KMS-11 (cell line): ENCODE results near the gene DPM3.

Experiments
- H2AFZ ChIP-seq: fragments of 200-600 bp; sonication (generic); 2 replicates; pipeline ENCODE4 v1.6.1; 2016; ENCODE audit warnings: antibody characterized with exemption, mixed run types, low read depth
- H3K27ac ChIP-seq: fragments of 200-600 bp; sonication (generic); 2 replicates; pipeline ENCODE4 v1.6.1; 2016; ENCODE audit warnings: mild to moderate bottlenecking, mixed run types
- H3K27me3 ChIP-seq: fragments of 200-600 bp; sonication (generic); 2 replicates; pipeline ENCODE4 v1.6.1; 2017; ENCODE audit warnings: mild to moderate bottlenecking, low read depth, mixed run types, moderate library complexity; ENCODE audit not compliant: insufficient read depth
- H3K36me3 ChIP-seq: fragments of 200-600 bp; sonication (generic); 2 replicates; pipeline ENCODE4 v1.6.1; 2017; ENCODE audit warnings: mild to moderate bottlenecking, mixed run types; ENCODE audit not compliant: insufficient read depth
- H3K4me1 ChIP-seq: fragments of 200-600 bp; sonication (generic); 2 replicates; pipeline ENCODE4 v1.6.1; 2016; ENCODE audit warnings: mild to moderate bottlenecking, low read depth, mixed run types; ENCODE audit not compliant: poor library complexity, severe bottlenecking
- H3K4me2 ChIP-seq: fragments of 200-600 bp; sonication (generic); 2 replicates; pipeline ENCODE4 v1.7.0; 2016; ENCODE audit warnings: mild to moderate bottlenecking, mixed run types
- H3K4me3 ChIP-seq: fragments of 200-600 bp; sonication (generic); IDR thresholded peaks from 2 replicates; pipeline ENCODE4 v1.6.1; 2017; ENCODE audit warnings: low read depth, low read length, mixed read lengths; ENCODE audit not compliant: insufficient read depth
- H3K79me2 ChIP-seq: fragments of 200-600 bp; sonication (generic); 2 replicates; pipeline ENCODE4 v1.6.1; 2016; ENCODE audit warnings: low read depth, mixed run types; ENCODE audit not compliant: insufficient read depth
- H3K9ac ChIP-seq: fragments of 200-600 bp; sonication (generic); 2 replicates; pipeline ENCODE4 v1.6.1; 2016; ENCODE audit warnings: mild to moderate bottlenecking, mixed run types
- H4K20me1 ChIP-seq: fragments of 200-600 bp; sonication (generic); 2 replicates; pipeline ENCODE4 v1.6.1; 2016; ENCODE audit warnings: mild to moderate bottlenecking, mixed run types; ENCODE audit not compliant: insufficient read depth
- TF ChIP-seq, protein P1 (sequence below): fragments of 200-600 bp; sonication (generic); conservative IDR thresholded peaks from 2 replicates; pipeline ENCODE4 v1.6.1; 2017; ENCODE audit warnings: low read depth, mild to moderate bottlenecking, antibody characterized with exemption, low read length, moderate library complexity, mixed read lengths

The DPM3 gene

DNA sequence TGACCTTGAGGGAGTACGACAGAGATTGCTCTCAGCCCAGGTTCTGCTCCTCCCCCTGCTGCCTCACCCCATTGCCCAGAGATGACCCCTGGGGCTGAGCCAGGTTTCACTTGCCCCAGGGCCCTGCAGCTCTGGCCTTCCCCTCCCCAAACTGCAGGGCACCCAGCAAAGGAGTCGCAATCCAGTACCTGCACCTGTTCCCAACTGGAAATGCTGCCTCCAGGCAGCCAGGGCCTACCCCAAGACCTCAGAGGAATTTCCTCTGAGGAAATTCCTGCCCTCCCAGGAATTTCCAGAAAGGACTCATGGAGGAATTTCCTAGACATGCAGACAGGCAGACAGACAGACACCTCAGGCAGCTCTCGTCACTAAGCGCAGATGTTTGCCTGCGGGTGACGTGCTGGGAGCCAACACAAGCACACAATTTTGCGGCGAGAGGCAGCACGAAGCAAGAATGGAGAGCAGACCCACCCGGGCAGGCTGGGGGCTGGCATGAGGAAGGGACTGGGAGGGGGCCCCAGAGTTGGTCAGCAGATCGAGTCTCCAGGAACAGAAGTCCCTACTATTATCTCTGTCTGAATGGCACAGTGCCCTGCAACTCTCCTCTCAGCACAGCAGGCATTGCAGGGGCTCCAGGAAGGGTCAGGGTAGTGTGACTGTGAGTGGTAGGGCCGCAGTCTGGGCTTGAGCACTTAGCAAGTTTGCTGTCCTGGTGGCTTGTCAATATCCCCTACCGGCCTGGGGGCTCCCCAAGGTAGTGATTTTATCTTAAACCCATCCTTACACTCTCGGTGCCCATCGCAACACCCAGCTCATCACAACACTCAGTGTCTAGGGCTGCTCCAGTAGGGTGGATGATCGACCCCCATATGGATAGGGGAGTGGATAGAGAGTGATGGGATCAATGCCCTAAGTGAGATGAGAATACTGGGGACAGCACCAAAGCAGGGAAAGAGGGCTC, 15.5 kb downstream of the DPM3 start:
- H2AFZ ChIP-seq, result no peak overlapping the region
- no peak overlapping the region for H3K9ac ChIP-seq
- H4K20me1 ChIP-seq, result no peaks in the 10 kb centered on the region
- peaks cover 26% of the 10 kb centered on the region for H3K4me1 ChIP-seq
- no peak overlapping the region for H3K27ac ChIP-seq
- peaks cover 100% of the 10 kb centered on the region for H3K27me3 ChIP-seq
- no peaks in the 10 kb centered on the region for H3K36me3 ChIP-seq
- no peak overlapping the region for H3K4me3 ChIP-seq
- TF ChIP-seq, protein P1, sequence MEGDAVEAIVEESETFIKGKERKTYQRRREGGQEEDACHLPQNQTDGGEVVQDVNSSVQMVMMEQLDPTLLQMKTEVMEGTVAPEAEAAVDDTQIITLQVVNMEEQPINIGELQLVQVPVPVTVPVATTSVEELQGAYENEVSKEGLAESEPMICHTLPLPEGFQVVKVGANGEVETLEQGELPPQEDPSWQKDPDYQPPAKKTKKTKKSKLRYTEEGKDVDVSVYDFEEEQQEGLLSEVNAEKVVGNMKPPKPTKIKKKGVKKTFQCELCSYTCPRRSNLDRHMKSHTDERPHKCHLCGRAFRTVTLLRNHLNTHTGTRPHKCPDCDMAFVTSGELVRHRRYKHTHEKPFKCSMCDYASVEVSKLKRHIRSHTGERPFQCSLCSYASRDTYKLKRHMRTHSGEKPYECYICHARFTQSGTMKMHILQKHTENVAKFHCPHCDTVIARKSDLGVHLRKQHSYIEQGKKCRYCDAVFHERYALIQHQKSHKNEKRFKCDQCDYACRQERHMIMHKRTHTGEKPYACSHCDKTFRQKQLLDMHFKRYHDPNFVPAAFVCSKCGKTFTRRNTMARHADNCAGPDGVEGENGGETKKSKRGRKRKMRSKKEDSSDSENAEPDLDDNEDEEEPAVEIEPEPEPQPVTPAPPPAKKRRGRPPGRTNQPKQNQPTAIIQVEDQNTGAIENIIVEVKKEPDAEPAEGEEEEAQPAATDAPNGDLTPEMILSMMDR, result no peak
- no peak overlapping the region for H3K4me2 ChIP-seq
- no peaks in the 10 kb centered on the region for H3K79me2 ChIP-seq

DNA sequence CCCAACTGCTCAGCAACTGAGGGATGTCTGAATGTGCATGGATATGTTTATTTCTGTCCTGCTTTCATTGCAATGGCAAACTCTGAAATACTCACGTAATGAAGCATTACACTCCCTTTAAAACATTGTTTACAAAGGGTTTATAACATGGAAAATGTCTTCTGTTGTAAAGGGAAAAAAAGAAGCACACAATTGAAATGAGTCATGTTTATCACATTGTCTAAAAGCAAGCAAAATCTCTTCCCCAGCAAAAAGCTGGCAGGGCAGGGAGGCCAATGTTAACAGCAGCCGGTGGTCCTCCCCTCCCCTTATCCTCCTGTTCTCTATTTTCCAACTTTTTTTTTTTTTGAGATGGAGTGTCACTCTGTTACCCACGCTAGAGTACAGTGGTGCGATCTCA, 16.5 kb downstream of the DPM3 start:
- TF ChIP-seq, protein P1, result no peak
- Histone ChIP-seq H3K4me2 (no peak overlapping the region), H3K9ac (no peak overlapping the region), H4K20me1 (no peaks in the 10 kb centered on the region), H2AFZ (no peak overlapping the region), H3K4me1 (peaks cover 23% of the 10 kb centered on the region), H3K4me3 (no peak overlapping the region), H3K36me3 (no peaks in the 10 kb centered on the region), H3K27ac (no peak overlapping the region), H3K27me3 (peaks cover 100% of the 10 kb centered on the region), H3K79me2 (no peaks in the 10 kb centered on the region)

DNA sequence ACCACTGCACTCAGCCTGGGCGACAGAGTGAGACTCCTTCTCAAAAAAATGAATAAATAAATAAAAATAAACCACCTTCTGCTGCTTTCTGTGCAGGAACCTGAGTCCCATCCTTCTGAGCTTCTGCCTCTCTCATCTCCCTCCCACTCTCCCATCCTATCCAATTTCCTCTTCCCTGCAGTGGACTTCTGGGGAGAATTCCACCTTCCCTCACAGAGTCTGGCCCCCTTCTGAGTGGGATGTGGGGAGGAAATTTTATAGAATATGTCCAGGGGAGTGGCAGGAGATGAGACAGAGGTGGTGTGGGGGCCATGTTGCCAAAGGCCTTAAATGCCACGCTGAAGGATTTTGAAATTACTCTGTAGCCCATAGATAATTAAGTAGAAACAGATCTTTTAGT, 18.0 kb downstream of the DPM3 start:
- H4K20me1 ChIP-seq, result no peaks in the 10 kb centered on the region
- TF ChIP-seq, protein P1, result no peak

DNA sequence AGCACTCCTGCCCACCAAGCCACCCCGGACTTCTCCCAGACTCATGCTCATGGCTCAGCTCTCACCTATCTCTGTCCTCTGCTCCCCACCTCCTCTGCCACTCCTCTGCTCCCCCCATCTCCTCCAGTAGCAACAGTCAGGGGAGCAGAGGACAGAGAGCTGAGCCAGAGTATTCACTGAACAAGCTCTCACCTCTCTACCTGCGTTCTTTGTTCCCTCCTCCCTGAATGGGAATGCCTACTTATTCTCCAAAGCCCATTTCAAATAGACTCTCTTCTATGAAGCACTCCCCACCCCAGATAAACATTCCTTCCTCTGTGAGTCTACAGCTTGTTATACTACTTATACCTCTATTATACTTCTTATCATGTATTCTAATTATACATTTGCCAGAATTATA, 19.1 kb downstream of the DPM3 start:
- Histone ChIP-seq H3K9ac (no peak overlapping the region), H3K4me3 (no peak overlapping the region), H3K4me1 (peaks cover 16% of the 10 kb centered on the region), H3K4me2 (no peak overlapping the region), H3K36me3 (no peaks in the 10 kb centered on the region), H2AFZ (no peak overlapping the region), H3K27me3 (peaks cover 90% of the 10 kb centered on the region), H4K20me1 (no peaks in the 10 kb centered on the region), H3K27ac (no peak overlapping the region), H3K79me2 (no peaks in the 10 kb centered on the region)
- TF ChIP-seq, protein P1, result no peak

More for the DNA sequence above, 18.0 kb downstream of the DPM3 start:
- H3K27me3 ChIP-seq, result peaks cover 98% of the 10 kb centered on the region
- no peak overlapping the region for H3K9ac ChIP-seq
- H3K27ac ChIP-seq, result no peak overlapping the region
- no peak overlapping the region for H2AFZ ChIP-seq
- H3K4me1 ChIP-seq, result peaks cover 25% of the 10 kb centered on the region
- H3K36me3 ChIP-seq, result no peaks in the 10 kb centered on the region
- no peaks in the 10 kb centered on the region for H3K79me2 ChIP-seq
- H3K4me2 ChIP-seq, result no peak overlapping the region
- no peak overlapping the region for H3K4me3 ChIP-seq
